ENCODE results near the gene CHMP3. TPM values are rescaled to one million over a fixed set of nuclear protein-coding genes. Genes with fewer than 3 reads are reported as not detected.
"Not testable (repeated sequence)": the region's sequence is repeated elsewhere in the genome, so short reads cannot be mapped to it uniquely, and the experiment has no call there.

Gene CHMP3
- polyA plus RNA-seq, 1 experiment = 107 TPM

DNA sequence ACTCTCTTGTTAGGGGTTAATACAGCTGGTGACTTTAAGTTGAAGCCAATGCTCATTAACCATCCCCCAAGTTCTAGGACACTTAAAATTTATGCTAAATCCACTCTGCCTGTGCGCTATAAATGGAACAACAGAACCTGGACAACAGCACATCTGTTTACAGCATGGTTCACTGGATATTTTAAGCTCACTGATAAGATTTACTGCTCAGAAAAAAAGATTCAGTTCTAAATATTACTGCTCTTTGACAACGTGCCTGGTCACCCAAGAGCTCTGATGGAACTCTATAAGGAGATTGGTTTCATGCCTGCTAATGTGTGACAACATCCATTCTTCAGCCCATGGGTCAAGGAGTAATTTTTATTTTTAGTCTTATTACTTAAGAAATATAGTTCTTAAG lies 32.9 kb upstream of the CHMP3 start:
- H3K36me3 ChIP-seq (ENCODE audit: control insufficient read depth, insufficient read depth, low read length) = no peaks in the 10 kb centered on the region
- no peak for DNase-seq (ENCODE audit: low read depth)
- ChIA-PET POLR2A (no interaction called here), CTCF (interaction anchor here (0.5 to 1.9 kb wide), 3 partner anchors 12 to 102 kb away, joined by 3 to 5 read pairs (median 3); no protein-coding TSS in a partner anchor)
- TF ChIP-seq, protein P1, sequence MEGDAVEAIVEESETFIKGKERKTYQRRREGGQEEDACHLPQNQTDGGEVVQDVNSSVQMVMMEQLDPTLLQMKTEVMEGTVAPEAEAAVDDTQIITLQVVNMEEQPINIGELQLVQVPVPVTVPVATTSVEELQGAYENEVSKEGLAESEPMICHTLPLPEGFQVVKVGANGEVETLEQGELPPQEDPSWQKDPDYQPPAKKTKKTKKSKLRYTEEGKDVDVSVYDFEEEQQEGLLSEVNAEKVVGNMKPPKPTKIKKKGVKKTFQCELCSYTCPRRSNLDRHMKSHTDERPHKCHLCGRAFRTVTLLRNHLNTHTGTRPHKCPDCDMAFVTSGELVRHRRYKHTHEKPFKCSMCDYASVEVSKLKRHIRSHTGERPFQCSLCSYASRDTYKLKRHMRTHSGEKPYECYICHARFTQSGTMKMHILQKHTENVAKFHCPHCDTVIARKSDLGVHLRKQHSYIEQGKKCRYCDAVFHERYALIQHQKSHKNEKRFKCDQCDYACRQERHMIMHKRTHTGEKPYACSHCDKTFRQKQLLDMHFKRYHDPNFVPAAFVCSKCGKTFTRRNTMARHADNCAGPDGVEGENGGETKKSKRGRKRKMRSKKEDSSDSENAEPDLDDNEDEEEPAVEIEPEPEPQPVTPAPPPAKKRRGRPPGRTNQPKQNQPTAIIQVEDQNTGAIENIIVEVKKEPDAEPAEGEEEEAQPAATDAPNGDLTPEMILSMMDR (IDR thresholded peaks at IDR 0.05; ENCODE audit: insufficient read depth, low read depth, low read length) = no peak
- H3K4me3 ChIP-seq (ENCODE audit: low read depth, low read length) = no peak overlapping the region
- H3K27me3 ChIP-seq (ENCODE audit: control insufficient read depth, insufficient read depth, low read length) = 0 out of 2 replicates have a peak, but pooled peaks cover 1% of the 10 kb centered on the region

DNA sequence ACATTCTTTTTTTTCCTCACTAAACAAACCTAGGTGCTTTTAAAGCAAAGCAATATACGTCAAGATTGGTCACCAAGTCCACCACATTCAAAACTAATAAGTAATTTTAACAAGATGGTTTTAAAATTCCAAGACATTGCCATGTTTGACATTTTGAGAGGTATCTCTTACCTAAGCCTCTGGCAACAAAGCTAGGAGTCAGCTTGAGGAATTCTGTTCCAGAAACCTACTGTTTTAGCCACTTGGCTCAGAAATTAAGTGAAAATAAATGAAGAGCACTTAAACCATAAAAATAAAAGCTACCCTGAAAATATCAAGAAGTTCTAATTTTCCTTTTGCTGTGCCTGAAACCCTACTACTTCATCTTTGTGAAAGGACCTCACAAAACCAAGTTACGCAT lies 30.0 kb upstream of the CHMP3 start:
- ChIA-PET POLR2A (no interaction called here), CTCF (no interaction called here)
- 0 out of 2 replicates have a peak, but pooled peaks cover 1% of the 10 kb centered on the region for H3K27me3 ChIP-seq (ENCODE audit: control insufficient read depth, insufficient read depth, low read length)
- TF ChIP-seq, protein P1 (IDR thresholded peaks at IDR 0.05; ENCODE audit: insufficient read depth, low read depth, low read length) = no peak
- no peaks in the 10 kb centered on the region for H3K36me3 ChIP-seq (ENCODE audit: control insufficient read depth, insufficient read depth, low read length)
- DNase-seq (ENCODE audit: low read depth) = no peak
- no peak overlapping the region for H3K4me3 ChIP-seq (ENCODE audit: low read depth, low read length)

DNA sequence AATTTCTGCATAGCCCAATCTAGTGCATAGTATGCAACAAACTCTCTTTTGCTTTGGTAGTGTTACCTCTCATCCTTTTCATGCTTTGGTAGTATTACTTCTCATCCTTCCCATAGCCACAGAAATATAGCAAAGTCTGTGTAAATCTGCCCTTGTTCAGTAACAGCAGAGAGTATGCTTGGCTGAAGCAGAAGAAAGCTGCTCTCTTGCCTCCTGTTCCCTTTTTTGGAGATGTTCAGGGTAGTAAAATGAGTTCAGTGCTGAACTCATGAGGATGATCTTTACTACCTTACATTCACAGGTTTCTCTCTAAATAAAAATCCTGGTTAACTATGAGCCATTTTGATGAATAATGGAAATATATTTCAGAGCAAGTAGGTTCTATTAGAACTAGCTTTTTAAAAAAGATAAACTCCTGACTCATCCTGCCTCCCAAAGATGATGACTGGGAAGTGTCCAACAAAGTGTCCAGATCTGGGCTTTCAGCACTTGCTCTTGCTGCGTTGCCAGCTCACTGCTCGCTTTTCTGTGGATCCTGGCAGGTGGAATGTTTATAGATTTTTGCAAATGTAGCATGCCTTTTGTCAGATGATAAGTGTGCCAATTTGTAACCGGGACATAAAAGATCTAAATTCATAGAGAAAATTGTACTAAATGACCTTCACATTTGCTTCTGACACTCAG lies 29.4 kb upstream of the CHMP3 start:
- H3K27me3 ChIP-seq (ENCODE audit: control insufficient read depth, insufficient read depth, low read length) = 0 out of 2 replicates have a peak, but pooled peaks cover 1% of the 10 kb centered on the region
- no peaks in the 10 kb centered on the region for H3K36me3 ChIP-seq (ENCODE audit: control insufficient read depth, insufficient read depth, low read length)
- DNase-seq (ENCODE audit: low read depth) = no peak
- CTCF ChIA-PET = interaction anchor here (0.7 kb wide), 1 partner anchor 16 kb away, joined by 3 read pairs; no protein-coding TSS in a partner anchor
- POLR2A ChIA-PET = no interaction called here
- TF ChIP-seq, protein P1 (IDR thresholded peaks at IDR 0.05; ENCODE audit: insufficient read depth, low read depth, low read length) = no peak
- no peak overlapping the region for H3K4me3 ChIP-seq (ENCODE audit: low read depth, low read length)

DNA sequence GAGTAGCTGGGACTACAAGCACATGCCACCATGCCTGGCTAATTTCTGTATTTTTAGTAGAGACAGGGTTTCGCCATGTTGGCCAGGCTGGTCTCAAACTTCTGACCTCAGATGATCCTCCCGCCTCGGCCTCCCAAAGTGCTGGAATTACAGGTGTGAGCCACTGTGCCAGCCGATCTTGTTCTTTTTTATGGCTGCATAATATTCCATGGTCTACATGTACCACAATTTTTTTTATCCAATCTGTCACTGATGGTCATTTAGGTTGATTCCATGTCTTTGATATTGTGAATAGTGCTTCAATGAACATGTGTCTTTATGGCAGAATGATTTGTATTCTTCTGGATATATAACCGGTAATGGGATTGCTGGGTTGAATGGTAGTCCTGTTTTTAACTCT lies 26.5 kb upstream of the CHMP3 start:
- H3K36me3 ChIP-seq (ENCODE audit: control insufficient read depth, insufficient read depth, low read length); POLR2A ChIA-PET; CTCF ChIA-PET; H3K4me3 ChIP-seq (ENCODE audit: low read depth, low read length); DNase-seq (ENCODE audit: low read depth); H3K27me3 ChIP-seq (ENCODE audit: control insufficient read depth, insufficient read depth, low read length): not testable (repeated sequence)

DNA sequence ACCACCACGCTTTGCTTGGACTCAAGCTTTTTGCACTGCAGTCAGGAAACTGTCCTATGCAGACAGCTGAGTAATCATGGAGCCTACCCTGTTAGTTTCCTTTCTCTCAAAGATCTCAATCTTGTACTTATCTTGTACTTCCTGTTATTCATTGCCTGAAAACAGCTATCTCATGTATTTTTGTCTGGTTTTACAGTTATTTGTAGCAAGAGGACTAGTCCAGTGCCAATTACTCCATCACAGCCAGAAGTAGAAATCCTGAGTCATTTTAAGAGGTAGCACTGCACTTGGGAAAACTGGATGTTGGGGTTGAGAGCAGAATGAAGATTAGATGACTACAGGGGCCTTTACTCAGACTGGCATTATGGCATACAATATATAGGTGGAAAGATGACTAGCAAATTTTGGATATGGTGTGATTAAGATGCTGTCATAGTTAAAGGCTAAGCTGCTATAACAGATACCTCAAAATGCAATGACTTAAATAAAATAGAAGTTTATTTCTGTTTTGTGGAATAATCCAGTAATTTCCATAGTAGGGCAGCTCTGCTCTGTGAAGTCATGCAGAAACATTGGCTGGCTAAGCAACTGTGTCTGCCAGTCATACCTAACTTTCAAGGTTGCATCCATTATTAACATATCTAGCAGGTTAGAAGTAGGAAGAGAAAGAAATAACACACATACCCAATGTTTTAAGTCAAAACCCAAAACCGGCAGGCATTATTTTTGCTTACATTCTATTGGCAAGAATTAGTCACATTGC lies 21.1 kb upstream of the CHMP3 start:
- Histone ChIP-seq H3K27me3 (ENCODE audit: control insufficient read depth, insufficient read depth, low read length) (no peaks in the 10 kb centered on the region), H3K36me3 (ENCODE audit: control insufficient read depth, insufficient read depth, low read length) (no peaks in the 10 kb centered on the region), H3K4me3 (ENCODE audit: low read depth, low read length) (no peak overlapping the region)
- TF ChIP-seq, protein P1 (IDR thresholded peaks at IDR 0.05; ENCODE audit: insufficient read depth, low read depth, low read length) = no peak
- CTCF ChIA-PET = interaction anchor here (1.0 to 1.6 kb wide), 2 partner anchors 10 to 11 kb away, joined by 3 to 5 read pairs; no protein-coding TSS in a partner anchor
- DNase-seq (ENCODE audit: low read depth) = no peak
- POLR2A ChIA-PET = no interaction called here
